DMS53 (cell line): Measurements from ENCODE around the gene CHN2.
A peak's percentile ranks its signal among the peaks of the same experiment; 100 is the strongest.

Experiments
- DNase-seq: peaks from one replicate; lab custom pipeline; 2025; lab: John Stamatoyannopoulos, UW

Gene CHN2

DNA sequence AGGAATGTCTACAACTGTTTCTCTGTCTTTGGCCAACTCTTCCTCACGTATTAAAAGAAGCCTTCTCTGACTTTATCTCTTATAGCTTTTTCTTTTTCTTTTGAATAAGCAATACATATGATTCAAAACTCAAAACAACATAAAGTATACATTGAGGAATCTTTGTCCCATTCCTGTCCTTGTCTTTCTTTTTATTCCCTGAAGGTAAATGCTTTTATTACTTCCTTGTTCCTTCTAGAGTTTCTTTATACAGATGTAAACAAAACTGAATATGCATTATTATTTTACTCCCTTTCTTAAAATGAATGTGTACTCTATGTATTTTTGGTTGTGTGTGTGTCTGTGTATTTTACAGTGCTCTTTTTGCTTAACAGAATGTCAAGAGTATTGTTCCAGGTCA is 170.1 kb downstream of the CHN2 start:
- no peak for DNase-seq

GRCh38 chr7:29365423-29365822 is 170.8 kb downstream of the CHN2 start:
- DNase-seq = no peak

- no peak for DNase-seq
Measured at GRCh38 chr7:29367784-29368183, 173.2 kb downstream of the CHN2 start.

DNA sequence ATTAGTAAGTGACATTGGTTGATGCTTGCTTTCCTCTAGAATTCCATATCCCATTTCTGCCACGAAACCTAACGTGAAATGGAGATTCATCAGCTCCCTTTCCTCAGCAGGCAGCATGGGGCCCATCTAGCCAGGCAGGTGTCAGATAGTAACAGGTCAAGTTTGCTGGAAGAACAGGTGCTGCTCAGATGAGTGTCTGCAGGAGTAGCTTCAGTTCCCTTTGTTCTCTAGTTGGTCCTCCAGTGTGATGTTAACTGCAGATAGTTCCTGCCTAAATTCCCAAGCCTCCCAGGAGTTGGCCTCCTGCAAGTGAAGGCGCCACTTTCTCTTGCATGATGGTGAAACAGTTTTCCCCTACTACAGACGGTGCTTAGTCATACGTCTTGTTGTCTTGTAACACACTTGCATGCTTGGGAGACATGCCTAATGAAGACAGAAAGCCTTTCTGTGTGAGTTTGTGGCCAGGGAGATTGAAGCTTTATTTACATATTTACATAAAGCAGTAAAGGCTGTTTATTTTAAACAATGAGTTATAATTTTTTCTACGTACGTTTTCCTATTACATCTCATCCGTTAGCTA is 175.4 kb downstream of the CHN2 start:
- DNase-seq = peak; percentile 69

- peak; percentile 87 for DNase-seq
Measured at GRCh38 chr7:29370531-29371314, 176.1 kb downstream of the CHN2 start.

DNA sequence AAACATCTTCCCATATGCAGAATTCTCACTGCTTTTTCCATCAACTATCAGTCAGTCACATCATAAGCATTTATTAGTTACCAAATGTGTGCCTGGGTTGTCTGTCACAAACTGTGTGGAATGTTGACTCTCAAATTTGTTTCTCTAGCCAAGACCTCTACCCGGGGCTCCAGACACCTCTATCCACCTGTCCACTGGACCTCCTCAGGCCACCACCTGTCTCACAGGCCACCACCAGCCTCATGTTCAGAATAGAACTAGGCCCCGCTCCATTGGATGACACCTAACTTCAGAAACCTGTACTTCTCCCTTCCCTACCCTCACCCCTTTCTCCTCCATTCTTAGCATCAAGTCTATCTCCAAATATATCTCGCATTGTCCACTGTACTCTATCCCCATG is 176.9 kb downstream of the CHN2 start:
- no peak for DNase-seq

DNA sequence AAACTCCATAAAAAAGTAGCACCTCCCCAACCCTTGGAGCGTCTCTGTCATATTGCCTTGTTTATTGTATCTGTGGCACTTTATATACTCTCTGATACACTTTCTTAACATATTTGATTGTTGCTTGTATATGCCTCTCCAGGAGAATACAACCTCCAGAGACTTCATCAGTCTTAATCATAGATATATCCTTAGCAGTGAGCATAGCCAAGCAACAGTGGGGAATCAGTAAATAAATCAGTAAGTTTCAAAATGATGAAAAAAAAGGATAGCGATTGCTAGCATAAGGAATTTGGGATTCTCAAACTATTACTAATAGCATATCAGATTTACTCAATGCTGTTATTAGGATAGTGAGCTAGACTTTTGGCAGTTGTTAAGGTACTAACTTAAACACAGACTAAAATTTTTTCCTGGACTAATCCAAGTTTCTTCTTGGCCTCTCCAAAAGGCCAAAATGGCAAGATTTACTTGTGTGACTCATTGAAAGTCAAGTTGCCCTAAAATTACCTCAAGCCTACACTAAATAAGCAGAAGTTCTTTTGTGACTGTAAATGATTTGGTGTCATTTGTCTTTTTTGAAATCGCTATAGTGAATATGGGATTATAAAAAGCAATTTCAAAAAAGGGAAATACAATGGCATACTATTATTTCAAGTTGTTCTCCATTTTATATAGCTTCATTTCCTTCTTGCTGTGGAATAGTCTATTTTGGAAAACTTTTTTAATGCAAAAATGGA is 177.9 kb downstream of the CHN2 start:
- no peak for DNase-seq

DNA sequence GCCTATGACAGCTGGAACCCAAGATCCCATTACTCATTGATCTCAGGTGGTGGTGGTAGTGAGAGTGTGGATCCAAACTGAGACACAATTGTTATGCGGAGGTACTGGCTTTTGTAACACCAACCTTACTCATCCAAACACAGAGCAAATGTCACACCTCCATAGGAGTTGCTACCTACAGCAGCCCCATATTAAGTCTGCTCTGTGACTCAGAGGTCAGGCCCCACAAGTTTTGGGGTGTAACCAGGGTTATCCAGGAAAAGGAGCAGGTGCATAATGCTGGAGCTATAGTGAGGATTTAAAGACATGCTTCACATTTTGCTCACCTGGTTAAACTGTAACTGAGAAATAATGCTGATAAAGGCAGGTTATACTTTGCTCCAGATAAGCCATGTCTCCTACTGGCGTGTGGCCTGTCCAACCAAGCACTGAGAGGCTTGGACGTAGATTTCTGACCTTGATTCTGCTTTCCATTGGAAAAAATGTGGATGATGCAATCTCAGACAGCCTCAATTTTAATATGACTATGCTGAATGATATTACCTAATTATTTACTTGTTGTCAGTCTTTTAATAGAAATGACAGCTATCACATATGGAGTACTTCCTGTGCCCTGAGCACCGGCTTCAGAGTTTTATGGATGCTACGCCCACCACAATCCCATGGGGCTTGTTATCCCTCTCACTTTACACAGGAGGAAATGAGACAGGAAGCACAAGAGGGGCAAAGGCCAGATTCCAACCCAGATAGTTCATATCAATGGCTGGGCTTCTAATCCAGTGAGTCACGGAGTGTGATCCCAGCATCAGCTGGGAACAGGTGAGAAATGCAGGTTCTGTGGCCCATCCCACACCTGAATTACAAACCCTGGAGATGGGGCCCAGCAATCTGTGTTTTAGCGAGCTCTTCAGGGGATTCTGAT is 181.3 kb downstream of the CHN2 start:
- peak; percentile 90 for DNase-seq

DNA sequence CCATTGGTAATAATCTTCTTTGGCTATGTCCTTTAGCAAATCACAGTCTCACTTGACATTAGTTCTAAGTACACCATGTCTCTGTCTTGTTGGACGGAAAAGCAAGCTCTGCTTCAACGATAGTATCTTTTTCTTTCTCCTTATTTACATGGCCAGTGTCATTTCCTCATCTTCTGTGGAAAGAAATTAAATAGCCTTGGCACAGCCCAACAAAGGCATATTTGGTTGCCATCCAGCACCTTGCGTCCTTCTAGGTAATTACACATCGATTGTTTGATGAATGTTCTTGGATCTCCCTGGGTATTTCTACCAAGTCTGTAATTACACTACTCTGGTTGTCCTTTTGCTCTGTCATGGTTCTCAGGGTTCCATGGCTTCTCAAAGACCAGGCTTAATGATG is 183.1 kb downstream of the CHN2 start:
- no peak for DNase-seq

DNA sequence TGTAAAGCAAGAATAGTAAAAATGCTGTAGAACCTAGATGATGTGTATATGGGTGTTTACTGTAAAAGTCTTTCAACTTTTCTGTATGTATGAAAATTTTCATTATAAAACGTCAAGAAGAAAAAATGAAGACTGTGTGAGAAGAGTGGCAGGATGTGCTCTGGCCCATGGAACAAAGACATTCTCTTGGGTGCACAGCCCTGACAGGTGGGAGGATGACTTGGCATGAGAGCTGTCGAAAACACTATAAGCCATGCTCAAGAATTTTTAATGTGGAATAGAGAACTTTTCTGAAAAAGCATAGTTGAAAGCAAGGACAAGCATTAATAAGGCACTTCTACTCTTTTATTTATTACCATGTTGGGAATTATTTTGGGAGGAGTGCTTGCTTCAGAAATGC is 185.0 kb downstream of the CHN2 start:
- DNase-seq = no peak

DNA sequence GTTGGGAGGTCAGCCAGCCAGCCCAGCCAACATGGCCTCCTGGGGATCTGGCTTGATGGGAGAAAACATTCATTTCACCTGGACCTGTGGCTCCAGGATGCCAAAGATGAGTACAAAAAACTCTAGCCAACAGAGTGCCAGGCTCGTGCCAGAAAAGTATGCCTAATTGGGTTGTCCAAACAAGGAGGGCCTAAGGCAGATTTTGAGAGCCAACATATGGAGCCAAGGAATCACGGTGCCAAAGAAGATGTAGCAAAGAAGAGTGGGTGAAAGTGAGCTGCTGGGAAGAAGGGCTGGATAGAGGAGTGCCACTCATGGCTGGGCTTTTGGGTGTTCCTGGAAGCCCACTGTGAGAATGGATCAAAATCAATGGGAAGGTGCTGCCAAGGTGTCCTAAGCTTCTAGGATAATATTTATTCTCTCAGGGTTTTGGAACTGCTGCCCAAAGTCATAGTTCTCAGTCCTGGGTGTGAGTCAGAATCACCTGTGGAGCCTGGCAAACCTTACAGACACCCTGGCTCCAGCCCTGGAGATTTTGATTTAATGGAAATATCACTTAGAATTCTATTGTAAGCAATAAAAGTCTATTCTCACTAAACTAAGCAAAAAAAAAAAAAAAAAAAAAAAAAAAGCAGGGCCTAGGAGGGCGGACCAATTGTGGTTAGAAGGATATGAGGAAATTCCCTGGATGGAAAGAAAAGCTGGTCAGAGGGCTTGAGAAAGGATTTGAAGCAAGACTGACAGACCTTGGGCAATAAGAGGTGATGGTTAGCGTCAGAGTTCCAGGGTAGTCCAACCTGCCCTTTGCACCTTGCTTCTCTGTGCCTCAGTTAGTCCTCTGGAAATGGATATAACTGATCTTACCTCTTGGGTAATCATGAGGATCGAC is 186.9 kb downstream of the CHN2 start:
- no peak for DNase-seq

- no peak for DNase-seq
Measured at GRCh38 chr7:29384277-29384676, 189.7 kb downstream of the CHN2 start.

DNA sequence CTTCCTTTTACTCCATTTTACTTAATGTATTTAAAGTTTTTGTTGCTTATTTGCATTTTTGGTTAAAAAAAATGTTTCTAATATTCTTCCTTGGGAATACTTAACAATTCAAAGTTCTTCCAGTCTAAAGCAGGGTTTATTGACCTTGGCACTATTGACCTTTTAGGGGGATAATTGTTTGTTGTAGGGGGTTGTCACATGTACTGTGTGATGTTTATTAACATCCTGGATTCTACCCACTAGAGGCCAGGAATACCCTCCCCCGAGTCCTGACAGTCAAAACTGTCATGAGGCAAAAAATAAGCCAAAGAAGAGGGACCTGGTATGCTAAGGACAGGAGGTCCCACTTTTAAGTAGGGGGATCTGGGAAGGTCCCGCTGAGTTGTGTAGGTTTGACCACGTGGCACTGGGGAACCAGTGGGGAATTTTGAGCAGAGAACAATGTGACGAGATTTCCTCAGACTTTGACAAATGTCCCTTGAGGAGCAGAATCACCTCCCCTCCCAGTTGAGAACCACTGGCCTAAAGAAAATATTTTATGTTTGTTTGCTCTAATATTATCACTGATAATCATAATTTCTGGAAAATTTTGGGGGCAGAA is 190.7 kb downstream of the CHN2 start:
- no peak for DNase-seq

DNA sequence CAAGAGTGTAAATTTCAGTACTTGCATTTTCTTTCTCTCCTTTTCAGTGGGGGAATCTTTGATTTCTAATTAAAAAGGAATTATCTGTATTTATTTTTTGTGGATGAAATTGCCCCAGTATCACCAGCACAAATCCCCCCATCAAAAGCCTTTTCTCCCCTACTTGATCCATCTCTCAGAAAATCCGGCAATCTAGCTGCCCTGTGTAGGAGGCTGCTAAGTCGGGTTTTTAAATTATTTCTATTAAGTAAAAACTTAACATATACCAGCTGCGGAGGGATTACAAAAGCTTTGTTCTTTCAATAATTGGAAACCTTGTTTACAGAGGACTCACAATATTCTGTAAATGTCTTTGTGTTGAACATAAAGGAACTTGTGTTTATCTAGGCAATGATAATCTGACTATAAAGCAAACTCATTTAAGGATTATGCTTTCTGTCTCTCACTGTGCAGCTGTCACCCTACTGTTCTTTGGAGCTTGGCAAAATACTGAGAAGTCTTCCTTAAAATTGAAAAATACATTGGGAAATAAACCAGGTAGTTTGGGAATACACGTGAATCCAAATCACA is 191.7 kb downstream of the CHN2 start:
- DNase-seq = no peak

GRCh38 chr7:29391262-29391661 is 196.7 kb downstream of the CHN2 start:
- DNase-seq = no peak

- no peak for DNase-seq
Measured at GRCh38 chr7:29394321-29394720, 199.7 kb downstream of the CHN2 start.

GRCh38 chr7:29396563-29396962 is 202.0 kb downstream of the CHN2 start:
- no peak for DNase-seq

GRCh38 chr7:29397398-29397797 is 202.8 kb downstream of the CHN2 start:
- peak; percentile 62 for DNase-seq

DNA sequence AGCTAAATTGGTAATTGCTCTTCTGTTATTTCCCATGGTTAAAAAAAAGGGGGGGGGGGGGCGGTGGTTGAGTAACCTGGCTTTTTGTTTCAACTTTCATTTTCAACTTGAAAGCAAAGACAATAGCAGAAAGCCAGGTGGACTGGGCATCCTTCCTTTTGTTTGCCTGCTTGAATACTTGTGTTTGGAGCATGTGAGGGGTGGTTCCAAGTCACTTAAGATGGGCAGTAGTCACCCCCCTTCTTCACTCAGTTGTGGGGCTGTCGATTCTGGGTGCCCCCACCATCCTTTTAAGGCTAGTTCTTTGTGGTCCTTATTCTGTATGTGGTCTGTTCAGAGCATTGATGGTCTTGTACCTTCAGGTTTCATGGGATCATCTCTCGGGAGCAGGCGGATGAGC is 203.4 kb downstream of the CHN2 start:
- peak; percentile 37 for DNase-seq

DNA sequence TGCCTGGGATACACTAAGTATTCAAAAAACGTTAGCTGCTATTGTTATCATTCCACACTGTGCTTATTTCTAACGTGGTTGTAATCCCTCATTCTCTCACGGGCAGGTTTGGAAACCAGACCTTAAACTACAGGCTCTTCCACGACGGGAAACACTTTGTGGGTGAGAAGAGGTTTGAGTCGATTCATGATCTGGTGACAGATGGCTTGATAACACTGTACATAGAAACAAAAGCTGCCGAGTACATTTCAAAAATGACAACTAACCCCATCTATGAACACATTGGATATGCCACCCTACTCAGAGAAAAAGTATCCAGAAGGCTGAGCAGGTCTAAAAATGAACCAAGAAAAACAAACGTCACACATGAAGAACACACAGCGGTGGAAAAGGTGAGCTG is 205.9 kb downstream of the CHN2 start:
- DNase-seq = no peak
